HEK293 (cell line): ENCODE data around the gene NCAN.

Source experiments
- AEBP2 ChIP-seq: fragments of 450-650 bp; formaldehyde crosslinking; IDR thresholded peaks from 2 replicates; pipeline ENCODE4 v1.5.1; 2016; ENCODE audit warnings: missing biosample characterization, missing genetic modification characterization, borderline replicate concordance
- ATF2 ChIP-seq: fragments of 450-650 bp; formaldehyde crosslinking; IDR thresholded peaks from 2 replicates; pipeline ENCODE4 v1.5.1; 2016; ENCODE audit warnings: missing biosample characterization, missing genetic modification characterization, low read depth
- CTCF ChIP-seq: fragments of 450-650 bp; formaldehyde crosslinking; IDR thresholded peaks from 2 replicates; pipeline ENCODE4 v1.5.1; 2016; ENCODE audit warnings: missing biosample characterization, missing genetic modification characterization
- GLIS2 ChIP-seq: fragments of 450-650 bp; formaldehyde crosslinking; IDR thresholded peaks from 2 replicates; pipeline ENCODE4 v1.5.1; 2016; ENCODE audit warnings: missing biosample characterization, missing genetic modification characterization
- REPIN1 ChIP-seq: fragments of 450-650 bp; formaldehyde crosslinking; IDR thresholded peaks from 2 replicates; pipeline ENCODE4 v1.5.1; 2017; ENCODE audit warnings: missing biosample characterization, missing genetic modification characterization, low read depth
- REST ChIP-seq: fragments of 450-650 bp; formaldehyde crosslinking; IDR thresholded peaks from 2 replicates; pipeline ENCODE4 v1.5.1; 2016; ENCODE audit warnings: missing biosample characterization, missing genetic modification characterization
- SP2 ChIP-seq: fragments of 450-650 bp; formaldehyde crosslinking; IDR thresholded peaks from 2 replicates; pipeline ENCODE4 v1.5.1; 2016; ENCODE audit warnings: missing biosample characterization, missing genetic modification characterization
- ZBTB10 ChIP-seq: fragments of 450-650 bp; formaldehyde crosslinking; IDR thresholded peaks from 2 replicates; pipeline ENCODE4 v1.5.1; 2016; ENCODE audit warnings: missing biosample characterization, missing genetic modification characterization
- ZNF138 ChIP-seq: fragments of 450-650 bp; formaldehyde crosslinking; IDR thresholded peaks from 2 replicates; pipeline ENCODE4 v1.5.1; 2016; ENCODE audit warnings: missing biosample characterization, missing genetic modification characterization, borderline replicate concordance
- ZNF16 ChIP-seq: fragments of 450-650 bp; formaldehyde crosslinking; IDR thresholded peaks from 2 replicates; pipeline ENCODE4 v1.5.1; 2016; ENCODE audit warnings: low read depth, missing biosample characterization, missing genetic modification characterization
- ZNF221 ChIP-seq: fragments of 450-650 bp; formaldehyde crosslinking; IDR thresholded peaks from 2 replicates; pipeline ENCODE4 v1.5.1; 2017; ENCODE audit warnings: missing biosample characterization, missing genetic modification characterization, borderline replicate concordance
- ZNF248 ChIP-seq: fragments of 450-650 bp; formaldehyde crosslinking; IDR thresholded peaks from 2 replicates; pipeline ENCODE4 v1.5.1; 2017; ENCODE audit warnings: missing biosample characterization, missing genetic modification characterization
- ZNF776 ChIP-seq: fragments of 450-650 bp; formaldehyde crosslinking; IDR thresholded peaks from 2 replicates; pipeline ENCODE4 v1.5.0; 2017; ENCODE audit warnings: missing biosample characterization, missing genetic modification characterization, borderline replicate concordance
- ZSCAN23 ChIP-seq: fragments of 450-650 bp; formaldehyde crosslinking; IDR thresholded peaks from 2 replicates; pipeline ENCODE4 v1.5.1; 2016; ENCODE audit warnings: missing biosample characterization, missing genetic modification characterization

GRCh38 chr19:19212916-19213315 is 1.2 kb downstream of the NCAN start:
- TF ChIP-seq CTCF (tag by site-specific recombination) (no peak), ZNF16 (tag by site-specific recombination) (no peak), ZNF248 (tag by site-specific recombination) (no peak), REST (tag by site-specific recombination) (no peak), ZNF776 (tag by site-specific recombination) (no peak), SP2 (no peak), ZBTB10 (tag by site-specific recombination) (no peak), ZSCAN23 (no peak), ZNF221 (tag by site-specific recombination) (no peak), AEBP2 (no peak), ATF2 (tag by site-specific recombination) (no peak), ZNF138 (tag by site-specific recombination) (no peak), REPIN1 (tag by site-specific recombination) (no peak), GLIS2 (tag by site-specific recombination) (no peak)
